HG02610 (cell line): Measurements from ENCODE around the gene RELN.
"Not testable (repeated sequence)": the region's sequence is repeated elsewhere in the genome, so short reads cannot be mapped to it uniquely, and the experiment has no call there.

Experiments
- ATAC-seq: cut with Tn5 transposase; IDR thresholded peaks from one replicate; pipeline ENCODE4 v1.9.1; 2021; ENCODE audit warnings: mild to moderate bottlenecking, moderate library complexity; ENCODE audit not compliant: unreplicated experiment

The RELN gene

GRCh38 chr7:103795787-103796186, 193.7 kb downstream of the RELN start:
- no peak for ATAC-seq

GRCh38 chr7:103795107-103795506, 194.4 kb downstream of the RELN start:
- no peak for ATAC-seq

- ATAC-seq: no peak
Observed at GRCh38 chr7:103794424-103794823, 195.0 kb downstream of the RELN start.

GRCh38 chr7:103793614-103794013, 195.8 kb downstream of the RELN start:
- no peak for ATAC-seq

DNA sequence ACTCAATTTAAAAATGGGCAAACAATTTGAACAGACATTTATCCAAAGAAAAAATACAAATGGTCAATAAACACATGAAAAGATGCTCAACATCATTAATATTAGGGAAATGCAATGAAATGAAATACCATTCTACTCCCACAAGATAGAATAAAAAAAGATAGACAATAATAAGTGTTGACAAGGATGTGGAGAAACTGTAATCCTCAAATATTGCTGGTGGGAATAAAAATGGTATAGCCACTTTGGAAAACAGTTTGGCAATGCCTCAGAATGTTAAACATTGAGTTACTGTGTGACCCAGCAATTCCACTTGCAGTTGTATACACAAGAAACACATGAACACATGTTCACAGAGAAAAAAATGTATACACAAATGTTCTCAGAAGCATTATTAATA, 197.6 kb downstream of the RELN start:
- ATAC-seq: no peak

DNA sequence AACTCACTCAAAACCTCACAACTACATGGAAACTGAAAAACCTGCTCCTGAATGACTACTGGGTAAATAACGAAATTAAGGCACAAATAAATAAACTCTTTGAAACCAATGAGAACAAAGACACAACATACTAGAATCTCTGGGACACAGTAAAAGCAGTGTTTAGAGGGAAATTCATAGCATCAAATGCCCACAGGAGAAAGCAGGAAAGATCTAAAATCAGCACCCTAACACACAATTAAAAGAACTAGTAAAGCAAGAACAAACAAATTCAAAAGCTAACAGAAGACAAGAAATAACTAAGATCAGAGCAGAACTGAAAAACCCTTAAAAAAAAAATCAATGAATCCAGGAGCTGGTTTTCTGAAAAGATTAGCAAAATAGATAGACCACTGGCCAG, 202.4 kb downstream of the RELN start:
- ATAC-seq: not testable (repeated sequence)

GRCh38 chr7:103784646-103785286, 204.7 kb downstream of the RELN start:
- no peak for ATAC-seq

DNA sequence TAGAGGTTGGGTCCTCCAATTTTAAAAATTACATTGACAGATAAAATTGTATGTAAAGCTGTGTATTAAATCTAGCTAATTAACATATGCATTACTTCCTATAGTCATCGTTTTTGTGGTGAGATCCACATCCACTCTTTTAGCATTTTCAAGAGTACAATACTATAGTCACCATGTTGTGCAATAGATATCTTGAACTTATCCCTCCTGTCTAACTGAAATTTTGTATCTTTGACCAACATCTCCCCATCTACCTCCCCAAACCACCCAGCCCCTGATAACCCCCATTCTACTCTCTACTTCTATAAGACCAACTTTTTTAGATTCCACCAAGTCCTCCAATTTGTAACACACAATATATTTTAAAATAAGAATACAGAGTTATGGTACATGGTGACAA, 208.0 kb downstream of the RELN start:
- no peak for ATAC-seq

GRCh38 chr7:103780561-103780960, 208.9 kb downstream of the RELN start:
- ATAC-seq: not testable (repeated sequence)

DNA sequence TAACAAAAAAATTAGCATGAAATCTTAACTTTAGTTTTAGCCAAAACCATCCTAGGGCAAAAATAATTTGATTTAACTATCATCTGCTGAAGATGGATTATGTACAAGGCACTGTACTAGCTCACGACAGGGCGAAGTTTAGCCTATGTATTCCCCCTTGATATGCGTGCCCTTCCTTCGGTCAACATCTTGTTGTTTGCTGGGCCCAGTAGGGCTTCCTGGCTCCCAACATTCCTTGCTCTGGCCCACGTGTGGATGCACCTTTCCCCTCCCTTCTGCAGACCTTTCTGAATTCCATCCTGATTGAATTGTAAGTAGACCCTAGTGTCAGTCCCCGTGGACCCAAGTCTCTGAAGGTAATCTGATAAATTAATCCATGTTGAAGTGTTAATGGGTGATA, 212.0 kb downstream of the RELN start:
- ATAC-seq: no peak

DNA sequence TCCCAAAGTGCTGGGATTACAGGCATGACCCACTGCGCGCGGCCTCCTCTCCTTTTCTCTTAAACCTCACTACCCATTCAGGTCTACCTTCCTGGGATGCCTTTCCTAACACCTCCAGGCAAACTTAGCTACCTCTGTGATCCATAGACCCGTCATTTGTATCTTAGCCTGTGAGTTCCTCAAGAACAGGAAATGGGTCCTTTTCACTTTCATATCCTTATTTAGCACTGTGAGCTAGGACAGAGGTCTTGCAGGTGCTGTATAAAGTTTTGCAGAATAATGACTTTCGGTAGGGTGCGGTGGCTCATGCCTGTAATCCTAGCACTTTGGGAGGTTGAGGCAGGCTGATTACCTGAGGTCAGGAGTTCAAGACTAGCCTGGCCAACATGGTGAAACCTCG, 215.7 kb downstream of the RELN start:
- no peak for ATAC-seq

GRCh38 chr7:103772171-103772773, 217.2 kb downstream of the RELN start:
- ATAC-seq: no peak

DNA sequence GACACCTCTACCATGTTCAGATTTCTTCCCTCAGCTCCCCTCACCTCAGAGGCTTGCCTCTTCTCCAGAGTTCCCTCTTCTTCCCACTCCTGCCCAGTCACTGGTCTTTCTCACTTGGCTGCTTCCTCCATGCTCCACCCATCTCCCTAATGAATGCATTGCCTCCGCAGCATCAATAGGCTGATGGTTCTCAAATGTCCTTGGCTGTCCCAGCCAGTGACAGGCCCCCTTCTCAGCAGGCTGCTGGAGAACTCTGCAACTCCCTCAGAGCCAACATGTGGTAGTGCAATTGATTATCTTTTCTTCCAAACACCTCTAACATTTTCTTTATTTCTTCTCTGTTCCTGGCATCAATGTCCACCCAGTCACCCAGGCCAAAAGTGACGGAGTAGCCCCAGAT, 218.2 kb downstream of the RELN start:
- no peak for ATAC-seq

DNA sequence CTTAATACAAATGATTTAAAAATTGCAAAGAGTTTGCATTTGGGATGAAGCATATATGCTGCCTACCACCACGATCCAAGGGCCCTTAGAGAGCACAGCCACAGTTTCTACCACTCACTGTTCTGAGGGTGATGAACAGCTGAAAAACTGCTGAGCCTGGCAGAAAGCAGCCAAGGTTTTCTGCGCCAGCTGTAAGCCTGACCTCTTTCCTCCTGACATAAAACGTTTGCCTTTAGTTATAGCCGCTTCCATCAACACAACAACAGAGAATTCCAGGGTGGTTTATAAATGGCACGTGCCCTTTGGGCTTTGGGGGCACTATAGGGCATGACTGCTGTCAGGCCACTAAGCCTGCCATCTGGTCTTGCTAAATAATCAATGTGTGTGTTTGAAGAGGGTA, 222.8 kb downstream of the RELN start:
- ATAC-seq: no peak

DNA sequence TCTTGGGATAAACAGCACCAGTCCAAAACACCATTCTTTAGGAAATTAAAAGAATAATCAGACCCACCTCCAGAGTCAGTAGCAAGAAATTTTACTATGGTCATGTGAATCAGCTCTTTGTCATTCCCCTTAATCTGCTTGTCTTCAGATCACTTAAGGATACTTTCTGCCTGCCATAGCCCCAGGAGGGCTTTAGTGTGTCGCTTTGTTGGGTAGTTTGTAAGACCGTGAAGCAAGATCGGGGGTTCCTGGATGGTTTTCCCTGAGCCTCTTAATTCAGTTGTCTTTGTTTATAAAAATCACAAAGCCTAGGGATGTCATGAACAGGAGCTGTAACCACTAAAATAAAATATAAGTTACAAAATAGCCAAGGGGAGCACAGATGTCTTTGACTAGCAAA, 223.6 kb downstream of the RELN start:
- no peak for ATAC-seq

GRCh38 chr7:103764901-103765300, 224.6 kb downstream of the RELN start:
- no peak for ATAC-seq

DNA sequence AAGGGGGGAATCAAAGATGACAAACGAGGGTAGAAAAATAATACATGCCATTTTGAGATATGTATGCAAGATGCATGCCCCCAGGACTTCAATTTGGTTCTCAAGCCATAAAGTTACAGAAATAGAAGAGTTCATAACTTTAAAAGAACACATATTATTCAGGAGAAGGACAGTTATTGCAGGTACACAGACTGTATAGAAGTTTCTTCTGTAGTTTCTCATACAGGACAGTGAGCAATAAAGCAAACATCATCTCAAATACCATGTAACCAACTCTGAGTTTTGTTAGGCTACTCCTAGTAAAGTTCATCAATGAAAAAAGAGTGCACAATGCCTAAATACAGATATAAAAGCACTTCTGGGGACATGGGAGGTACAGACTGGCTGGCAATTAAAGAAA, 226.6 kb downstream of the RELN start:
- no peak for ATAC-seq

- ATAC-seq: no peak
Observed at GRCh38 chr7:103762065-103762760, 227.2 kb downstream of the RELN start.

GRCh38 chr7:103752995-103753394, 236.5 kb downstream of the RELN start:
- no peak for ATAC-seq

DNA sequence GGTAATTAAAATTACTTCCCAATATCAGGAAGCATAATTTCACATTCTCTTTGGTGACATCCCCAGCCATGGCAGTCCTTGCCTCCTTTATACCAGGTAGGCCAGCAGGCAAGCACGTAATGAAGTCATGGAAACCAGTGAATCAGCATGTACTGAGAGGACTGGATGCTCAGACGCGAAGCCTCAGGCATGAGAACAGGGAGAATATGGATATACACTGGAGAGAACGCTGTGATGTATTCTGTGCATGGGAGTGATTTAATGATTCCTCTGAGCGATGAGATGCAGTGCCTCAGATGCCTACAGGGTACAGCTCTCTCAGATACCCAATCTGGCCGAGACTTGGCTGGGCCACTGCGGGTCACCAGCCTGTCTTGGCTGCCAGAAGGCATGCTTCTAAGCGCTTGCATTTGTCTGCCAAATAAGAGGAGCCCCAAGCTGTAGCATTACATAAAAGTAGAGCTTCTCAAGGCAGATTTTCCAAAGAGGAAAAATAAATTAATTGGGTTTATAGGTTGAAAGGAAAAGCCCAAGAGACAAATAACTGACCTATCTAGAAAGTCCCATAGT, 238.1 kb downstream of the RELN start:
- no peak for ATAC-seq

DNA sequence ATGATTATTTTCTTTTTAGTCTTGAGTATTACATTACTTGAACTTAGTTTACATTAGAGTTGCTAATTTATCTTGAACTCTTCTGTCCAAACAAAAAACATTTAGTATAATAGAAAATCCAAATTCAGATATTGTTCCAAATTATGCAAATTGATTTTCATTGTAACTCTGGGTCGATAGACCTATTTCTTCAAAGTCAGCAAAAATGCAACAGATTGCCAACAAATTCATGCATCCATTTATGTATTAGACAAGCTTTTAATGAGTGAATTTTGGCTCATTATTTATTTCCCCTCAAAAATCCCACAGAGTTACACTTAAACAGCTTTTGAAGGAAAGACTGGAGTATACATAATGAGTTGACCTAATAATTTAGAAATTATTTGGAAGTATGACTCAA, 240.8 kb downstream of the RELN start:
- no peak for ATAC-seq

GRCh38 chr7:103735377-103735776, 254.1 kb downstream of the RELN start:
- ATAC-seq: no peak
